Measurements from ENCODE around the gene VPS4A.

DNA sequence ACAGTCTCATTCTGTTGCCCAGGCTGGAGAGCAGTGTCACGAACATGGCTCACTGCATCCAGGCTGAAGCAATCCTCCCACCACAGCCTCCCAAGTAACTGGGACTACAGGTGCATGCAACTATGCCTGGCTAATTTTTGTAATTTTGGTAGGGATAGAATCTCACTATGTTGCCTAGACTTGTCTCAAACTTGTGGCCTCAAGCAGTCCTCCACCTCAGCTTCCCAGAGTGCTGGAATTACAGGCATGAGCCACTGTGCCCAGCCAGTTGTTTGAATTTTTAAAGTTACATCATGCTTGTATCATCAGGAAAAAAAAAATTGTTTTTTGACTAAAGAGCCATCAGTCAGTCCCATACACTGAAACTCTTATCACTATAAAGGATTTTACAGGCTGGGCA is 17.1 kb upstream of the VPS4A start:
- TF ChIP-seq FOXA1 (IDR thresholded peaks at IDR 0.05), result no peak
- no peak for TF ChIP-seq LEF1 (IDR thresholded peaks at IDR 0.05; ENCODE audit: borderline replicate concordance)
- no peak for TF ChIP-seq BHLHE40 (IDR thresholded peaks at IDR 0.05; ENCODE audit: borderline replicate concordance)
- no peak for TF ChIP-seq FOXK2 (IDR thresholded peaks at IDR 0.05)
- no peak for TF ChIP-seq SP1 (IDR thresholded peaks at IDR 0.05)
- no peak for TF ChIP-seq FOXM1 (IDR thresholded peaks at IDR 0.05; ENCODE audit: borderline replicate concordance)

Data from HEK293T (cell line).